Stimulated activated CD4-positive, alpha-beta T cell treated with anti-CD3 and anti-CD28 coated beads, Interleukin-12 subunit alpha, Interleukin-12 subunit beta, amount 100 ng/mL, for 48 hours (primary cell): Measurements from ENCODE around the gene SRMS.
A peak's percentile ranks its signal among the peaks of the same experiment; 100 is the strongest.

Experiments
- DNase-seq, 3 donors: peaks; one replicate each; pipeline ENCODE4 v3.0.0-alpha.2; 2020; ENCODE audit warnings: low read depth in 2 of 3, low spot score in 1 of 3

The SRMS gene

DNA sequence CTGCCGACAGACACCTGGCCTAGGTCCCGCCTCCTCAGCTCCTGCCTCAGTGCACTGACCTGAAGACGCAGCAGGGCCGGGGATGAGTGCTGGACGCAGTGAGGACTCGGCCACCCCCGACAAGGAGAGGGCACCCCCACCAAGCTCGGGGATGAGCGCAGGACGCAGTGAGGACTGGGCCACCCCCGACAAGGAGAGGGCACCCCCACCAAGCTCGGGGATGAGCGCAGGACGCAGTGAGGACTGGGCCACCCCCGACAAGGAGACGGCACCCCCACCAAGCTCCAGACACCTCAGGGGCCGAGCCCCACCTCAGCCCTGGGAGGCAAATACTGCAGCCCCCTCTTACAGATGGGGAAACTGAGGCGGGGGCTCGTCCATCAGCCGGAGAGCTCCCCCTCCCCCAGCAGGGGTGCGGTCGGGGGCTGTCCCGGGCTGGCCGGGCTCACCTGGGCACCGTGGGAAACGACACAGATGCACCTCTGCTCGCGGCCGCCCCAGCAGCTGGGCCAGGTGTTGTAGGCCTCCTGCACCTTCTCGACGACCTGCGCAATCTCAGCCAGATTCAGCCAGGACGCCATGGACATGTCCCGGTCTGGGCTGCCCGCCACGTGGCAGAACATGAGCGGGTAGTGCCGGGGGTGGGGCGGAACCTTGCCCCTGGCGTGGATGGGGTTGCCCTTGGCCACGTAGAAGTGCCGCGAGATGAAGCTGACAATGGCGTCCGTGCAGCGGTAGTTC is 19.0 kb upstream of the SRMS start:
- DNase-seq: no peak

DNA sequence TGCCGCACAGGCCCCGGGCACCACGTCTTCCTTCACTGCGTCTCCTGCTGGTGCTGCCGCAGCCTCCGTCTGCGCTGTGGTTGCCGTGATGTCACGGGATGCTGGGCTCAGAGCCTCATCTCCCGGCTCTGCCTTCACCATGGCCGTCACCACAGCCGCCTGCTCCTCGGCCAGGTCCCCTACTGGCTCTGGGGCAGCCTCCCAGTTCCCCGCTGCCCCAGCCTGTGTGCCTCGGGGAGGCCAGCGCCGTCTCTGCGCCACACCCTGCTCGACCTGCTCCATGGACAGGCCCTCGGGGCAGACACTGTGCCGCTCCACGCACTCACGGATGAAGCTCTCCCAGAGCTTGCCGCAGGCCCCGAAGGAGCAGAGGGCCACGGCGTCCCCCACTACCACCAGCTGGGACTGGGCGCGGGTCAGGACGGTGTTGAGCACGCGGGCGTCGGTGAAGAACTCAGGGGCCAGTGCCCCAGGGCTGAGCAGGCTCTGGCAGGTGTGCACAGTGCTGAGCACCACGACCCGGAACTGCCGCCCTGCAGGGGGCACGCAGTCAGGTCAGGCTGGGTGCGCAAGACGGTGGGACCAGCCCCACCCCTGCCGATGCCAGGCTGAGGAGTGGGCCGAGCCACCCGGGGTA is 18.3 kb upstream of the SRMS start:
- DNase-seq: no peak

GRCh38 chr20:63565021-63565698 is 17.6 kb upstream of the SRMS start:
- DNase-seq: no peak

DNA sequence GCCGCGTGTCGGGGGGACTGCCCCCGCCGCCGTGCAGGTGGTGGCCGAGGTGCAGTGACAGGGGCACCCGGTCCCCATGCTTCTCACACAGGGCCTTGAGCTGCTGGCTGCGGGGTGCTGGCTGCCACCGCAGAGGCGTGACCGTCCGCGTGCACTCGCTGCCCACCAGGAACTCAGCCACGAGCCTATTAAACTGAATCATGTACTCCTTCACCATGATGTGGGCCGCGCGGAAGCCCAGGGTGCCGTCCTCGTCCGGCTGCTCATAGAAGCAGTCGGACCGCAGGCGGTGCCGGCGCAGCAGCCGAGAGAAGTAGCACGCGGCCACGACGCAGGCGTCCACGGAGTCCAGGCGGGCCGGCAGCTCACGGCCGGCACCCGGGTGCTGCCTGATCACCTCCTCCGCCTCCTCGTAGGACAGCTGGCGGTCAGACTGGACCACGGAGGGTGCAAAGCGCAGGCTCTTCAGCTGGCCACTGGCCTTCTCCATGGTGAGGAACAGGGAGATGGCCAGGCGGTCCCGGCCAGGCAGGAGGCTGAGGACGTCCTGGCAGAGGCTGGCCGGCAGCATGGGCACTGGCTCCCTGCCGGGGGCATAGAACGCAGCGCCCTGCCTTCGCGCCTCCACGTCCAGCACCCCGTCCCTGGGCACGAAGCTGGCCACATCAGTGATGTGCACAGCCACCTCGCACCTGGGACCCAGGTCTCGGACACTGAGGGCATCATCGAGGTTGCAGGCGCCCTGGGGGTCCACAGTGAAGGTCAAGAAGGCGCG is 16.7 kb upstream of the SRMS start:
- no peak for DNase-seq

DNA sequence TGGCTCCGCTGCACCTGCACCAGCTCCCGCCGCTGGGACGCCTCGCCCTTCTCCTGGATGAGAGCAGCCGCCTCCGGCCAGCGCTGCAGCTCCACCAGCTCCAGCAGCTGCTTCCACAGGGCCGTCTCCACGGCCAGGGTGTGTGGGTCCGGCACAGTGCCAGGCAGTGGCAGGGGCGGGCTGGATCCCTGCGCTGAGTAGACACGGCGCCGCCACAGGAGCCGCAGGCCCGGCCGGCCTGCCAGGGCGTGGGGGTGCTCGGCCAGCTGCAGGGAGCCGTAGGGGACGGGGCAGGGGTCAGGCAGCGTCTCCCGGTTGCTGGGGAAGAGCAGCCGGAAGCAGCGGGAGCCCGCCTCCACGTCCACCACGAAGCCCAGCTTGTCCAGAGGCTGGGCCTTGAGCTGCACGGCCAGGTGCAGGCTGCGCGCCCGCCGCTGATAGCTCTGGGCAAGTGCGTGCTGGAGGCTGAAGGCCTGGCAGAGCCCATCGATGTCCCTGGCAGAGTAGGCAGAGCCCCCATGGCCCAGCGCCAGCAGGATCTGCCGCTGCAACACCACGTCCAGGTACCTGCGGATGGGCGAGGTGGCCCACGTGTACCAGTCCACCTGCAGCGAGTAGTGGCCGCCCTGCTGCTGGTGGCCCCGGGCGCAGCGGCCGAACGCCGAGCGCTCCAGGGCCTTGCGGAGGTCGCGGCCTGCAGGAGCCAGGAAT is 15.8 kb upstream of the SRMS start:
- DNase-seq: no peak

GRCh38 chr20:63562461-63563224 is 15.1 kb upstream of the SRMS start:
- DNase-seq: no peak

DNA sequence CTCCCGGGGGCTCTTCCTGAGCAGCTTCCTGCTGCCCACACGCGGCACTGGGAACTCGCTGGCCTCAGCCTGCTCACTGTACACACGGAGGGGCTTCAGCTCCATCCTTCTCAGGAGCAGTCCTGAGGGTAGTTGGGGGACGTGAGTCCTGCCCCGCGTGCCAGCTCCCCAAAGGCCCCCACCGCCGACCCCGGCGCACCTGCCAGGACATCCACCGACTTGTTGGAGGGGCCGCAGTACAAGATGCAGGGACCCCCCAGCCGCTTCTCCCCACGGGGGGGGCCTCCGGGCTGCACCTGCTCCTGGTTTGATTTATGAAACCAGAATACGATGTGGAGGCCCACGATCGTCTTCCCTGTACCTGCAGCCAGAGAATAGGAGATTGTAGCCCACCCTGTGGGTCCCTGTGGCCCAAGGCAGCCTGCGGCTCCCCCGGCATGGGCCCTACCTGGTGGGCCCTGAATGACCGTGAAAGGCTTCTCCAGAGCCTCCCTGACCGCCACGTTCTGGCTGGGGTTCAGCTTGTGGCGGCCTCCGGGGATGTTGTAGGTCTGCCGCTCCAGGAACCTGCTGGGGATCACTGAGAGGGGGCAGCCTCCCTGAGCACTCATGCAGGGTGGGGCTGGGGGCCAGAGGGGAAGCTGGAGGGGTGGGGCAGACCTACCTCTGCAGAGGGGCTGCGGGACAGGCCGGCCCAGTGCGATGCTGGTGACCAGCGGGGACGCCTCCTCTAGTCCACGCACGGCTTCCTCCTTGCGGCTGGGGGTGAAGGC is 14.3 kb upstream of the SRMS start:
- no peak for DNase-seq

DNA sequence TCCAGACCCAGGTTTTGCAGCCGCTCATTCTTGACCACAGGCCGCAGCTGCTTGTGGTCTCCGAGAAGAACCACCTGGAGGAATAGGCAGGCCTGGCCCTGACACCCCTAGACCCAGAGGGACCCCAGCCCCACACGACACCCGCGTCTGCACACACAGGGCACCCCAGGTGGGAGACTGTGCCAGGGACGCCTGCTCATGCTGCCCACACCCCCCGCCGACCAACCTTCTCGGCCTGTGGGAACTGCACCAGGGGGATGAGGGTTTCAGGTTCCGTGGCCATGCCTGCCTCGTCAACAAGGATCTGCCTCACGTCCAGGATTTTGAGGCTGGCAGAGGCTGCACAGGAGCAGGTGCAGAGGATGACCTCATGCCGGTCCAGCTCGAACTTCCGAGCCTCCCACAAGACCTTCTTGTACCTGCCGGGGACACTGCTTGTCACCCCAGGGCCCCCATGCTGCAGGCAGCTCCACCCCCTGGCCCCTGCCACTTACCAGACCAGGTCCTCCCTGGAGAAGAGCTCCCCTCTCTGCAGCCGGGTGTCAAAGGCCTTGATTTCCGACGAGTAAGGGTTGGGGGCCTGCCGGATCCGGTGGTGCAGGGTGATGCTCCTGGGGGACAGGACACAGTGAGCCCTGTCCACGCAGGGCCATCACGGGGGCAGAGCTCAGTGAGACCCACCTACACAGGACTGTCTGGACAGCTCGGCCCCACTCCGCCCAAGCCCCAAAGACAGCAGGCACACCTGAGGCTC is 13.5 kb upstream of the SRMS start:
- DNase-seq: no peak

GRCh38 chr20:63560333-63560805 is 12.8 kb upstream of the SRMS start:
- no peak for DNase-seq

DNA sequence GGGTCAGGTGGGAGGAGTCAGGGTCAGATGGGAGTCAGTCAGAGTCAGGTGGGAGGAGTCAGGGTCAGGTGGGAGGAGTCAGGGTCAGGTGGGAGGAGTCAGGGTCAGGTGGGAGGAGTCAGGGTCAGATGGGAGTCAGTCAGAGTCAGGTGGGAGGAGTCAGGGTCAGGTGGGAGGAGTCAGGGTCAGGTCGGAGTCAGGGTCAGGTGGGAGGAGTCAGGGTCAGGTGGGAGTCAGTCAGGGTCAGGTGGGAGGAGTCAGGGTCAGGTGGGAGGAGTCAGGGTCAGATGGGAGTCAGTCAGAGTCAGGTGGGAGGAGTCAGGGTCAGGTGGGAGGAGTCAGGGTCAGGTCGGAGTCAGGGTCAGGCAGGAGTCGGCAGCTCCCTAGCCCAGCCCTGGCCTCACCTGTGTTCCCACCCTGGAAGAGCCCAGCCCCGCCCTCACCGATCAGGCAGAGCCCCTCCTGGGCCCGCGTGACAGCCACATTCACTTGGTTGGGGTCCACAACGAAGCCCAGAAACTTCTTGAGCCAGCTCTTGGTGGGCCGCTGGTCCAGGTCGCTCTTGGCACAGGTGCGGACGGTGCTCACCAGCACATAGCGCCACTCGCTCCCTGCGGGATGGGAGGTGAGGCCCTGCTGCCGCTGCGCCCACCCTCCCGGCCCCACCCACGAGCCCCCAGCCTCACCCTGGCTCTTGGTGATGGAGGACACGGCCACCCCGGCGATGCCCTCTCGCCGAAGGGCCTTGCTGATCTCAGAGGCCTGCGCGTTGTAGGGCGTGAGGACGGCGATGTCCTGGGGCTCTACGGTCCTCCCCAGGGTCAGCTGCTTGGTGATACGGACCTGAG is 12.2 kb upstream of the SRMS start:
- peak in 1 of 3 donors; percentile 64 for DNase-seq

- no peak for DNase-seq
Measured at GRCh38 chr20:63558804-63559484, 11.4 kb upstream of the SRMS start.

- DNase-seq: no peak
Measured at GRCh38 chr20:63557481-63557891, 9.9 kb upstream of the SRMS start.

- DNase-seq: no peak
Measured at GRCh38 chr20:63556873-63557478, 9.4 kb upstream of the SRMS start.

DNA sequence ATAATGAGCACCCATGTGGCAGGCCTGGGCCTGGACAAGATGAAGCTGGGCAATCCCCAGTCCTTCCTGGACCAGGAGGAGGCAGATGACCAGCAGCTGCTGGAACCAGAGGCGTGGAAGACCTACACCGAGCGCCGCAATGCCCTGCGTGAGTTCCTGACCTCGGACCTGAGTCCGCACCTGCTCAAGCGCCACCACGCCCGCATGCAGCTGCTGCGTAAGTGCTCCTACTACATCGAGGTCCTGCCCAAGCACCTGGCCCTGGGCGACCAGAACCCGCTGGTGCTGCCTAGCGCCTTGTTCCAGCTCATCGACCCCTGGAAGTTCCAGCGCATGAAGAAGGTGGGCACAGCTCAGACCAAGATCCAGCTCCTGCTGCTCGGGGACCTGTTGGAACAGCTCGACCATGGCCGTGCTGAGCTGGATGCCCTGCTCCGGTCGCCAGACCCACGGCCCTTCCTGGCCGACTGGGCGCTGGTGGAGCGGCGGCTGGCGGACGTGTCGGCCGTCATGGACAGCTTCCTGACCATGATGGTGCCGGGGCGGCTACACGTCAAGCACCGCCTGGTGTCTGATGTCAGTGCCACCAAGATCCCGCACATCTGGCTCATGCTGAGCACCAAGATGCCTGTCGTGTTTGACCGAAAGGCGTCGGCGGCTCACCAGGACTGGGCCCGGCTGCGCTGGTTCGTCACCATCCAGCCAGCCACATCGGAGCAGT is 8.3 kb upstream of the SRMS start:
- no peak for DNase-seq

DNA sequence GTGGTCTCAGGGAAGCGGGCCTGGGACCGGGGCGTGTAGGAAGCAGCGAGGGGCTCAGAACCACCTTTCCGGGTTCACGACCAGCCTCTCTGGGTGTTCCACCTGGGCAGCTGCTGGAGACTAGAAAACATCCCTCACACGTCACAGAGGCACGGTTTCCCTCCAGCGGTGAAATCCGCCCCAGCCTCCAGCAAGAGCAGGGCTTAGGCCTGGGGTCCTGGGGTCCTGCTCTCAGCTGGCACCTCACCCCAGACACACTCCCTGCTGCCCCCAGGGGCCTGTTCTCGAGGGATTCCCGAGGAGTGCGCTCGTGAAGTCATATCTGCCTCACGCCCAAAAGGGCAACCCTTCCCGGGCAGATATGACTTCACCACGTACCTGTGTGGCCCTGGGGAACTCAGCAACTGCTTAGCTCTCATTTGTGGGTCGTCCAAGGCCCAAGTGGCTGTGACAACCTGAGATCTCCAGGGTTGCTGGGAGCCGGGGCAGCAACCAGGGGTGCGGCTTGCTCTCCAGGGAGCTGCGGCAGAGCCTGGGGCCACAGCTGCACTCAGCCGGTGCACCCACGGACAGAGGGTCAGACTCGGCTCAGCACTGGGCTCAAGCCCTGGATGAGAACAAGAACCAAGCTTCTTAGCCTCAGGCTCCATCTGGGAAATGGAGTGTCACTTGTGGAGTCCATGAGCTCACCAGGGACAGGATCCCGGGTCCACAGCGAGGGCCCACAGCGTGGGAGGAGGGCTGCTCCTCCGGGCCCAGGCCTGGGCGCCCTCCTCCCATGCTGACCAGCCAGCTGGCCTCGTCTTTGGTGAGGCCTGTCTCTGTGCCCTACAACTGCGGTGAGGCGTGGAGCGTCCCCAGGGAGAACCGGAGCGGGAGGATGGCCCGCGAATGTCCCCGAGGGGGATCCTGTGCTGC is 7.1 kb upstream of the SRMS start:
- DNase-seq: no peak
